ENCODE results near the gene ARG2. TPM values are rescaled to one million over a fixed set of nuclear protein-coding genes. Genes with fewer than 3 reads are reported as not detected.

ARG2 gene
- total RNA-seq, 2 experiments from 2014 or later = 3.7 to 3.9 TPM

- Histone ChIP-seq H3K9me3 (ENCODE audit: control insufficient read depth in 1 of 2, insufficient read depth in 1 of 2, low read length in 2 of 2) (no peaks in the 10 kb centered on the region), H3K4me1 (ENCODE audit: insufficient read depth, low read length) (no peaks in the 10 kb centered on the region), H3K4me3 (ENCODE audit: low read length) (no peak overlapping the region), H3K27me3 (ENCODE audit: control insufficient read depth in 1 of 2, insufficient read depth in 2 of 2, low read length in 2 of 2) (peaks cover 0 to 6% of the 10 kb centered on the region in 2 experiments), H3K27ac (ENCODE audit: low read depth in 1 of 2, low read length in 2 of 2) (no peak overlapping the region), H3K36me3 (ENCODE audit: insufficient read depth, low read length) (no peaks in the 10 kb centered on the region)
- no peak for TF ChIP-seq CTCF (IDR thresholded peaks at IDR 0.05)
- Mint-ChIP-seq H3K9me3 (no peaks in the 10 kb centered on the region), H3K27me3 (peaks cover 11% of the 10 kb centered on the region), H3K4me3 (no peak overlapping the region), H3K36me3 (ENCODE audit: low read depth) (no peaks in the 10 kb centered on the region), H3K4me1 (ENCODE audit: low read depth) (no peaks in the 10 kb centered on the region), H3K27ac (no peak overlapping the region)
- POLR2A ChIA-PET = interaction anchor here (0.6 kb wide), 1 partner anchor 256 kb away, joined by 3 read pairs; no protein-coding TSS in a partner anchor
- DNase-seq = no peak
- intact Hi-C loops (cut with DNase I, micrococcal nuclease) = no loop called here
- CTCF ChIA-PET = no interaction called here
- ATAC-seq (ENCODE audit: poor library complexity) = no peak
Observed at GRCh38 chr14:67610491-67610890, 9.2 kb upstream of the ARG2 start.

- Mint-ChIP-seq H3K9me3 (no peaks in the 10 kb centered on the region), H3K36me3 (ENCODE audit: low read depth) (peaks cover 7% of the 10 kb centered on the region), H3K27me3 (no peaks in the 10 kb centered on the region), H3K4me3 (peak overlapping the region; percentile 94), H3K4me1 (ENCODE audit: low read depth) (peaks cover 44% of the 10 kb centered on the region), H3K27ac (peak overlapping the region; percentile 83)
- peaks cover 21% of the 10 kb centered on the region for H3K4me1 ChIP-seq (ENCODE audit: insufficient read depth, low read length)
- POLR2A ChIA-PET = interaction anchor here (0.8 to 3.7 kb wide), 7 partner anchors 18 to 259 kb away, joined by 3 to 29 read pairs (median 7); partner anchors contain the start of genes ATP6V1D, EIF2S1, PIGH and RDH11
- no peak overlapping the region for H3K4me3 ChIP-seq (ENCODE audit: low read length)
- DNase-seq = peak in 5 of 14 experiments; percentile 16 to 87 (median 78)
- H3K27me3 ChIP-seq (ENCODE audit: control insufficient read depth in 1 of 2, insufficient read depth in 2 of 2, low read length in 2 of 2) = peaks cover 0 to 4% of the 10 kb centered on the region in 2 experiments
- intact Hi-C loops (cut with DNase I, micrococcal nuclease) = loop anchor here (1.0 to 2.0 kb wide), 5 partner anchors 48 to 86 kb away; partner anchors contain the start of gene RDH11 (in 1 of the 2)
- ATAC-seq (ENCODE audit: poor library complexity) = peak; percentile 43
- no peaks in the 10 kb centered on the region for H3K9me3 ChIP-seq (ENCODE audit: control insufficient read depth in 1 of 2, insufficient read depth in 1 of 2, low read length in 2 of 2)
- peak overlapping the region in 1 of 2 donors; percentile 86 for H3K27ac ChIP-seq (ENCODE audit: low read depth in 1 of 2, low read length in 2 of 2)
- peak; percentile 74 for TF ChIP-seq CTCF (IDR thresholded peaks at IDR 0.05)
- H3K36me3 ChIP-seq (ENCODE audit: insufficient read depth, low read length) = no peaks in the 10 kb centered on the region
- CTCF ChIA-PET = interaction anchor here (0.6 to 2.2 kb wide), 12 partner anchors 12 to 85 kb away, joined by 3 to 18 read pairs (median 6); partner anchors contain the start of genes PIGH, RDH11 and RDH12
Observed at GRCh38 chr14:67618617-67619063, 1.1 kb upstream of the ARG2 start.

- peaks cover 7% of the 10 kb centered on the region for H3K36me3 Mint-ChIP-seq (ENCODE audit: low read depth)
- no peaks in the 10 kb centered on the region for H3K36me3 ChIP-seq (ENCODE audit: insufficient read depth, low read length)
- TF ChIP-seq CTCF (IDR thresholded peaks at IDR 0.05) = no peak
- H3K27ac ChIP-seq (ENCODE audit: low read depth in 1 of 2, low read length in 2 of 2) = no peak overlapping the region
- CTCF ChIA-PET = interaction anchor here (1.9 kb wide), 1 partner anchor 47 kb away, joined by 5 read pairs; no protein-coding TSS in a partner anchor
- peak in 3 of 14 experiments; percentile 6 to 33 (median 19) for DNase-seq
- POLR2A ChIA-PET = interaction anchor here (0.6 to 3.7 kb wide), 5 partner anchors 20 to 213 kb away, joined by 3 to 29 read pairs (median 3); partner anchors contain the start of genes PIGH, RDH11 and VTI1B
- H3K9me3 ChIP-seq (ENCODE audit: control insufficient read depth in 1 of 2, insufficient read depth in 1 of 2, low read length in 2 of 2) = no peaks in the 10 kb centered on the region
- H3K4me1 Mint-ChIP-seq (ENCODE audit: low read depth) = peaks cover 44% of the 10 kb centered on the region
- intact Hi-C loops (cut with DNase I, micrococcal nuclease) = loop anchor here in 1 of 2 experiments (1.0 to 5.0 kb wide), 2 partner anchors 19 to 197 kb away; partner anchors contain the start of genes RAD51B and ZFYVE26
- peaks cover 0 to 4% of the 10 kb centered on the region in 2 experiments for H3K27me3 ChIP-seq (ENCODE audit: control insufficient read depth in 1 of 2, insufficient read depth in 2 of 2, low read length in 2 of 2)
- peak overlapping the region; percentile 88 for H3K4me3 ChIP-seq (ENCODE audit: low read length)
- peak overlapping the region; percentile 83 for H3K27ac Mint-ChIP-seq
- H3K9me3 Mint-ChIP-seq = no peaks in the 10 kb centered on the region
- peak overlapping the region; percentile 94 for H3K4me3 Mint-ChIP-seq
- peaks cover 21% of the 10 kb centered on the region for H3K4me1 ChIP-seq (ENCODE audit: insufficient read depth, low read length)
- no peak for ATAC-seq (ENCODE audit: poor library complexity)
- no peaks in the 10 kb centered on the region for H3K27me3 Mint-ChIP-seq
Observed at GRCh38 chr14:67620217-67620785, 581 bp downstream of the ARG2 start.

Data from CD4-positive, alpha-beta T cell (primary cell).